ENCODE results near the gene EPB41.
A peak's percentile ranks its signal among the peaks of the same experiment; 100 is the strongest.
"Not testable (repeated sequence)": the region's sequence is repeated elsewhere in the genome, so short reads cannot be mapped to it uniquely, and the experiment has no call there.

The EPB41 gene

DNA sequence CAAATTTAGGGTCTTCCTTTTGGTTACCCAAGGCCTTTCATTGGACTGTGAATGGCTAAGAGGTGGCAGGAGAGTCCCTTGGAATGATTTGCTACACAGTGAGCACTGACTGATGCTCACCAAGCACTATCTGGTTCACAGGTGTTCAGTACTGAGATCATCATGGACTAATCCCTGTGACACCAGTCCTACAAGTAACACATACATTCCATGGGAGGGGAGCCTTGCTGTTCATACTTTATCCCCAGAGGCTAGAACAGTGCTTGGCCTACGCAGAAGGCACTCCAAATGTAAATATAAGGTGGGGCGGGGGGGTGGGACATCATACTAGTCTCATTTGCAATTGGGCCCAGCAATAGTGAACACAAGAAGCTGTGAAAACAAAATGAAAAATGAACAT is 229.8 kb downstream of the EPB41 start:
- DNase-seq, result no peak

DNA sequence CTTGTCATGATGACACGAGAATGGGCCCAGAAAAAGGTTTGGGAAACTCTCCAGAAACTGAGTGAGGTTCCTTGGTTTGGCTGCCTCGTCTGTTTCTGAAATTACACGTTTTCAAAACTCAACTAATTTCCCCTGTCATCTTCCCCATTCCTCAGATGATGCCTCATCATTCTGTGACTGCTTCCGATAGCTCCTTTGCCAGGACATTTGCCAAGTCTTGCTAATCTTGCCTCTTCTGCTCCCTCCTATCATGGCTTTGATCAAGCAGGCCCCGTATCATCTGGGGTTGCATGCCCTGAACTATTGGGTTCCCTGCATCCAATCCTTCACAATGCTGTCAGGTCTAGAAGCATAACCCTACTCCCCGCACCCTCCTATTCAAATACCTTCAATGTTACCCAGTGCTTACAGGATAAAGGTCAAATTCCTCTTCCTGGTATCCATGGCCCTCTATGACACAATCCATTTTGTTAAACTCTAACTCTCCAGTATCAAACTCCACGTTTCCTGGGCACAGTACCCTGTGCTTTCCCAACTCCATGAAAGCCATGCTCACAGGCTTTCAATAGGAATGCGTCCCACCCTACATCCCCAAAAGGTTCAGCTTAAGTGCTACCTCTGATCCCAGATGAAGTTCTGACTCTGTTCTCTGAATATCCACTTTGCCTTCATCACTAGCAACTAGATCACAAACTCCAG is 231.5 kb downstream of the EPB41 start:
- DNase-seq, result no peak

DNA sequence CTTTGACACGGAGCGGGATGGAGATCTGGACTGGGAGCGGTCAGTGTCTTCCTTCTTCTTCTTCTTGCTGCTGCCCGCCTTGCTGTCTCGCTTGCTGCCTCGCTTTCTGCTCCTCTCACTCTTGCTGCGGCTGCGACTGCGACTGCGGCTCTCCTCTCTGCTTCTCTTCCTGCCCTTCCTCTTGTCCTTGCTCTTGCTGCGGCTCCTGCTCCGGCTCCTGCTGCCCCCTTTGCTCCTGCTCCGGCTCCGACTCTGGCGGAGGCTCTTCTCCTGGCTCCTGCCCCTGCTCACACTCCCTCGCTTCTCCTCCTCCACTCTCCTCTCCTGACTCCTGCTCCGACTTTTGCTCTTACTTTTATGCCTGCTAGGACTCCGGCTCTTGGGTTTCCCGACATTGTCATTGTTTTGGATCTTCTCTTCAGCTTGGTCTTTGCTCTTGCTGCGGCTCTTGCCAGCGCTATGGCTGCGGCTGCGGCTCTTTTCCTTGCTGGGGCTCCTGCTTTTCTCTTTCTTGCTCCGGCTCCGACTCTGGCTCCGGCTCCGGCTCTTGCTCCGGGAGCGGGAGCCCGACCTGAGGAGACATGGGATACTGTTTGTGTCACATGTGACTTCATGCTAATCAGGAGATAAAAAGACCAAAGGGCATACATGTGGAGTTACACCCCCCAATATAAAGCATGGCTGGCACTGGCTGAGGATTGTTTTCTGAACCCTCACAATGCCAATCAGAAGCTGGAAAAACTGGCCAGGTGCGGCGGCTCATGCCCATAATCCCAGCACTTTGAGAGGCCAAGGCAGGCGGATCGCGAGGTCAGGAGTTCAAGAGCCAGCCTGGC is 234.5 kb downstream of the EPB41 start:
- DNase-seq, result no peak

DNA sequence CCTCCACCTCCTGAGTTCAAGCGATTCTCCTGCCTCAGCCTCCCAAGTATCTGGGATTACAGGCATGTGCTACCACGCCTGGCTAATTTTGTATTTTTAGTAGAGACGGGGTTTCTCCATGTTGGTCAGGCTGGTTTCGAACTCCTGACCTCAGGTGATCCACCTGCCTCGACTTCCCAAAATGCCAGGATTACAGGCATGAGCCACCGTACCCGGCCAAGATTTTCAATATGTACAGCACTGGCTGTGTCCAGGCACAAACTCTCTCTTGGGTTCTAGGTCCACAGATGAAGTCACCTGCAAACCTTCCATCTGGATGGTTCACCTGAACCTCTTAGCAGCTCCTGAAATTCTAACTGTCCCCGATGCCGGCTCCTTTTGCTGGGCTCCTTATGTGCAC is 236.0 kb downstream of the EPB41 start:
- DNase-seq, result not testable (repeated sequence)

DNA sequence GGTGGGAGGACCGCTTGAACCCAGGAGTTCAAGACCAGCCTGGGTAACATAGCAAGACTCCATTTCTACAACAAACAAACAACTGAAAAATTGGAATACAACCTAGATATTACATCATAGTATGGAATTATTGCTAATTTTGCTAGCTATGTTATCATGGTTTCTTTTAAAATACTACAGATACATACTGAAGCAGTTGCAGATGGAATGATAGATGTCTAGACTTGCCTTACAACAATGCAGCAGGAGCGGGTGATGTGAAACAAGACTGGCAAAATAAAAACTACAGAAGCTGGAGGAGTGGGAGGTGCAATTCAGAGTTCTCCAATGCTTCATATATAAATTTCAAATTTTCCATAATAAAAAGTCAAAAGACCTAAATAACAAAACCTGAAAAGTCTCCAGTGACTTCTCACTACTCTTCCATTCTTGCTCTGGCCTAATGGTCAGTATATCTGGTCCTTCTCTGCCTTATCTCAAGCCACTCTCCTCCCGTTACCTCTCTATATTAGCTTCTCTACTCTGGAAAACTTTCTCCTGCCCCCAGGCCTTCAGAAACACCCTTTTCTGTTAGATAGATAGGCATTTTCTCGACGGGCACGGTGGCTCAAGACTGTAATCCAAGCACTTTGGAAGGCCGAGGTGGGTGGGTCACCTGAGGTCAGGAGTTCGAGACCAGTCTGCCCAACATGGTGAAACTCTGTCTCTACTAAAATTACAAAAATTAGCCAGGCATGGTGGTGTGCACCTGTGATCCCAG is 237.9 kb downstream of the EPB41 start:
- DNase-seq, result no peak

DNA sequence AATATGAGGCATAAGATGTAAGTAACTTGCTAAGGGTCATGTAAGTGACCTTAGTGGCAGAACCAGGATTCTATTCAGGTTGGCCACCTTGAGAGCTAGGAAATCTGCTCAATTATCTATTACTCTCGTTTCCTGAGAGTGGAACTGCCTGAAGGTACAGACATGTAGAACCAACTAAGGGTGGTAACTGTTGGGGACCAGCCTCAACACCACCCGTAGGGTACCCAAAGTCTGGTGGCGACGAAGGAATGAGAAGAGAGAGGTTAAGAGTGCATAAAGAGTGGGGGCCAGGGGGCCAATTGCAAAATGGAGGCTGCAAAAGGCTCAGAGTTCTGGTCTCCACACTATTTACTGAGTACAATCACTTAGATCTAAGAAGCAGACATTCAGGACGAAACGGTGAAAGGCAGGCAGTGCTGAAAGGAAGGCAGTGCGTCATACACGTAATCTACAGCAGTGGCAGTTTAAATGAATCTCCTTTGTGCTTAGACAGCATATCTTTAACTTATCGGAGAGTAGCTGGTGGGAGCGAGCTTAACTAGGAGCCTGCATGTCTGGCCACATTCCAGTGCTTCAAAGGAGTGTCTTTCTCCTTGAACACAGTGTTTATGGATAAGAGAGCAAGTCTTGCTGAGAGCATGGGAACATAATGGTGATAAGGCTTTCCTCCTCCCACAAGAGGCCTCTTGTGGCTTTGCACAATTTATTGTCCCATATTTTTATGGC is 242.3 kb downstream of the EPB41 start:
- DNase-seq, result no peak

DNA sequence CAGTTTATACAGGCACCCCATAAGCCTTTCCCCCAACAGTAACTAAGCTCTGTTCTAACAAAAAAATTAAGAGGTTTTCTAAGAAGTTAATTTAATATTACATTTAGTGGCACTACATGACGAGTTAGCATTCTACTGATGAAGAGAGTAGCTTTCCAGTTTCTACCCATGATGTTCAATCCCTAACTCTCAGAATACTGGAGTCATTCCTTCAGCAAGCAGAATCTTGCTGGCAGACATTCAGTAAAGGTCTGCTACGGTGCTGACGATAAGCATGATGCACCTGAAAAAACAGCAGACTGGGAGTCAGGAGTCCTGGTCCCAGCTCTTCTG is 242.9 kb downstream of the EPB41 start:
- DNase-seq, result no peak

DNA sequence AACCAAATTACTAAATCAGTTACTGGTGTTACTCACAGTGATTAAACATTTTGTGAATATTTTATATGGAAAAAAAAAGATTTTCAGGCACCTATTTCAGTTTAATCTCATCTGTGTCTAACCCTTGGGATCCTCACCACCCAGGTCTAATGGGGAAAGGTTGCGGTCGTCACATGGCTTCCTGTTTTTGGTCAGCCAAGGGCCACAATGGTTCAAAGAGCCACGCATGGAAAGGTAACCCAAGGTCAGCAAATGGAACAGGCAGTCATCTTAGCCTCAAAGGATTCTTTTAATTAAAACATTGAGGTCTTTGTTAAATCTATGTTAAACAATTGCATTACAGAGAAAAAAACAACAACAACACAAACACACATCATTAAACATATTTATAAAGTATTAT is 245.4 kb downstream of the EPB41 start:
- DNase-seq, result no peak

DNA sequence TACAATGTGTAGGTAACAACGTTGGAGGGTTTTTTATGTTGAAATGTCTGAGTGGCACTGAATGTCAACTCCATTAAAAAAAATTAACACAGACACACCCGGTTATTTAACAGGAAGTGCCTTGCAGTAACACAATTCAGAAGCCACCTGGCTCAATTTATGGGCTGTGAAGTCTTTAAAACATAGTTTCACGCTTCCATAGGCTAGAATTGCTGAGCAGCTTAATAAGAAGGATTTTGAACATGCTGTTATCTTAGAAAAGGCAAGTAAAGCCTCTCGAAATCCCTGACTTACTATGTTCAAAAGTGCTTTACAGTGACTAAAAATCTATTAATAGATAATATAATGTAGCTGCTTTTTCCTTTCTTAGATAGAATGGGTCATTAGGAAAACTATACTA is 247.7 kb downstream of the EPB41 start:
- peak; percentile 10 for DNase-seq

DNA sequence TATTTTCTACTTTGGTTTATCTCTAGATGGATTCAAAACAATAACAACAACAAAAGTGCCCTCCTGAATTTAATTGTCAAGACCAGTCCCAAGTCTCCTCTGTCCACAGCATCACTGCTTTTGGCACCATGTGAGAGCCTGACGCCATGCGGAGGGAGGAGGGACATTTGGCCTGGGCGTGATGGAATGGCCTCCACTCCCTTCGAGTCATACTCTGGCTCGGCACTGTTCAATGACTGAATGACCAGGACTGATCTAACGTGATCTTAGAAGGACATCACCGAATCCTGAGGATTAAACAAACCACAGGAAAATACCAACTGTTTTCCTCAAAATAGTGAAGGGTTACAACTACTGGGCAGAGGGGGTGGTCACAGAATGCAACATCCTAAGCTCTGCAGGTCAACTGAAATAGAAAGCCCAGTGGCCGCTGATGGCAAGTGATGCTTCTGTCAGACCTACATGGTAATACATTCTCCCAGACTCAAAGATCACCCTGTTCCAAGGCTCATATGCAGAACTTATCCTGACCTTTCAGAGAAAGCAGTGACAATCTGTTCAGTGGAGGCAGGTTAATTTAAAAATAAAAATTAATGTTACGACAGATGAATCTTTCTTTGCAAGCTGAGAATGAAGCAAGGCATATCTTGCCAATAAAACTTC is 248.2 kb downstream of the EPB41 start:
- no peak for DNase-seq

DNA sequence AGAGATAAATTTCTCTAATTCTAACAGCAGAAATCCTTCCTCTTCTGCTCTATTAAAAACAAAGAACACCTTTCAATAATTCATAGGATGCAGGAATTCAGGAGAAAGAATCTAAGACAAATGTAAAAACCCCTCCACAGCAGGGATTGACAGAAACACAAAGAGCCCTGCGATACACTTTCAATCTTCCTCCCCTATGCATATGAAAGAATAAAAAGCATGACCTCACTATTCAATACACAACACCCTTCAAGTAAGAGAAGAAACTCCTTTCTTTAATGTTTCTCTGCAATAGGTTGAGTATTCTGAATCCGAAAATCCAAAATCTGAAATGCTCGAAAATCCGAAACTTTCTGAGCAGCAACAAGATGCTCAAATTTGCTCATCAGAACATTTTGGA is 250.2 kb downstream of the EPB41 start:
- DNase-seq, result no peak

DNA sequence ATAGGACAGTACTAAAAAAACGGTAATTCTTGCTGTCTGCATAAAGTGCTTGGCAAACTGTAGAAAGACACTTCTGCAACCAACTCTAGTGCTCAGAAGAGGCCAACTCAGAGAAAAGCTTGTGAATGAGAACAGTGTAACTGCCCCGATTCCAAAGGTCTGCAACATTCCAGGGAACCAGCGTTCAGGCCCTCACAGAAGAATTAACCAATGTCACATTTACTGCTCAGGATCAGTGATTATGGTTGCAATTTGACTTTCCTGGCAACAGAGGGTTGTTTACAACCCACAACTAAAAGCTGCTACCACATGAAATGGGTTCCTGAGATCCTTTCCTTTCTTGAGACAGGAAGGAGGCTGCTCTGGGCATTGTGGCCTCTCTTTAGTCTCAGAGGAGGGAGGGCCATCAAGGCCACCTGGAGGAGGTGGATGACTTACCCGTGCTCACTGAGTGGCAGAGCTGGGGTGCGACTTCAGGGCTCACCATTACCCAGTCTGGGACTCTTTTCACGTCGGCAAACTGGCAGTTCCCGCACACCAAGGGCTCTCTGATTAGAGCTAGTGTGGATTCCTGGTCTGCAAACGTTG is 252.0 kb downstream of the EPB41 start:
- no peak for DNase-seq

DNA sequence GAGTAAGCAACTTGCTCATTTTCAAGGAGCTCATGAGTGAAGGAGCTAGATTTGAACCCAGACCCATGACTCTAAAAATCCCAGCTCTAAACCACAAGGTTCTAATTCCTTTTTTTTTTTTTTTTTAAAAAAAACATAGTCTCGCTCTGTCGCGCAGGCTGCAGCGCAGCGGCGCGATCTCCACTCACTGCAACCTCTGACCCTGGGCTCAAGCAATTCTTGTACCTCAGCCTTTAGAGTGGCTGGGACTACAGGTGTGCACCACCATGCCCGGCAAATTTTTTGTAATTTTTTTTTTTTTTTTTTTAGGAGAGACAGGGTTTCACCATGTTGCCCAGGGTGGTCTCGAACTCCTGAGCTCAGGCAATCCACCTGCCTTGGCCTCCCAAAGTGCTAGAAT is 253.5 kb downstream of the EPB41 start:
- no peak for DNase-seq

Data from NCI-H146 (cell line).